GM12874 (cell line): ENCODE results near the gene GTF2A1.
A peak's percentile ranks its signal among the peaks of the same experiment; 100 is the strongest.

ENCODE experiments used
- CTCF ChIP-seq: IDR thresholded peaks from 2 replicates; pipeline ENCODE4 v1.5.1; 2011; ENCODE audit warnings: low read depth, mild to moderate bottlenecking, control low read depth, low read length, moderate library complexity; ENCODE audit not compliant: insufficient read depth

The GTF2A1 gene

GRCh38 chr14:81164167-81164774 is 56.5 kb downstream of the GTF2A1 start:
- TF ChIP-seq CTCF: peak; percentile 79

GRCh38 chr14:81162941-81163340 is 57.8 kb downstream of the GTF2A1 start:
- TF ChIP-seq CTCF: no peak

GRCh38 chr14:81161749-81162148 is 59.0 kb downstream of the GTF2A1 start:
- TF ChIP-seq CTCF: no peak

GRCh38 chr14:81161088-81161487 is 59.7 kb downstream of the GTF2A1 start:
- no peak for TF ChIP-seq CTCF

- TF ChIP-seq CTCF: no peak
Observed at GRCh38 chr14:81157431-81157830, 63.3 kb downstream of the GTF2A1 start.

- TF ChIP-seq CTCF: no peak
Observed at GRCh38 chr14:81153187-81153586, 67.6 kb downstream of the GTF2A1 start.

GRCh38 chr14:81148635-81149034 is 72.1 kb downstream of the GTF2A1 start:
- TF ChIP-seq CTCF: no peak
